HepG2 (cell line): ENCODE results near the gene FAM193A. TPM values are rescaled to one million over a fixed set of nuclear protein-coding genes. Genes with fewer than 3 reads are reported as not detected.

ENCODE experiments used
- ATF4 ChIP-seq, 2 experiments: fragments of 450-650 bp in 1 of 2; sonication (generic) in 1 of 2; formaldehyde crosslinking; IDR thresholded peaks; 2 replicates each; pipeline versions ENCODE4 v1.5.0 to v1.8.0; 2020 to 2022; ENCODE audit warnings: mild to moderate bottlenecking in 1 of 2, missing genetic modification reagents in 1 of 2
- CREBL2 ChIP-seq: sonication (generic); formaldehyde crosslinking; IDR thresholded peaks from 2 replicates; pipeline ENCODE4 v1.8.1; 2023; ENCODE audit warnings: missing genetic modification reagents, mild to moderate bottlenecking, borderline replicate concordance
- ELF3 ChIP-seq: IDR thresholded peaks from 2 replicates; pipeline ENCODE4 v1.6.1; 2016; ENCODE audit warnings: missing genetic modification reagents, missing compliant biosample characterization
- KAT7 ChIP-seq: IDR thresholded peaks from 2 replicates; pipeline ENCODE4 v1.6.1; 2018; ENCODE audit warnings: borderline replicate concordance, missing compliant biosample characterization
- MEIS1 ChIP-seq: sonication (generic); formaldehyde crosslinking; IDR thresholded peaks from 2 replicates; pipeline ENCODE4 v1.9.0; 2021; ENCODE audit warnings: mild to moderate bottlenecking, missing genetic modification reagents, moderate library complexity, borderline replicate concordance
- PATZ1 ChIP-seq: sonication (generic); formaldehyde crosslinking; IDR thresholded peaks from 2 replicates; pipeline ENCODE4 v1.4.0; 2020; ENCODE audit warnings: missing genetic modification reagents
- PHF8 ChIP-seq: sonication (generic); formaldehyde crosslinking; IDR thresholded peaks from 2 replicates; pipeline ENCODE4 v1.5.0; 2020; ENCODE audit warnings: missing genetic modification reagents
- PRDM15 ChIP-seq: sonication (generic); formaldehyde crosslinking; IDR thresholded peaks from 2 replicates; pipeline ENCODE4 v1.4.0; 2020; ENCODE audit warnings: missing genetic modification reagents
- SIN3B ChIP-seq: fragments of 150-350 bp; IDR thresholded peaks from 2 replicates; pipeline ENCODE4 v1.6.1; 2014; ENCODE audit warnings: low read length
- SOX13 ChIP-seq, 3 experiments: fragments of 450-650 bp in 1 of 3; sonication (generic) in 1 of 3; formaldehyde crosslinking in 1 of 3; IDR thresholded peaks in 2 of 3; conservative IDR thresholded peaks in 1 of 3; 2 replicates each; pipeline versions ENCODE4 v1.5.0 to v1.6.1; 2016 to 2020; ENCODE audit warnings: antibody characterized with exemption in 1 of 3, mild to moderate bottlenecking in 1 of 3, missing compliant biosample characterization in 1 of 3, missing genetic modification reagents in 1 of 3, moderate library complexity in 1 of 3
- ZGPAT ChIP-seq: IDR thresholded peaks from 2 replicates; pipeline ENCODE4 v1.6.1; 2016; ENCODE audit warnings: mild to moderate bottlenecking
- ZNF362 ChIP-seq: sonication (generic); formaldehyde crosslinking; IDR thresholded peaks from 2 replicates; pipeline ENCODE4 v1.4.0; 2020; ENCODE audit warnings: missing genetic modification reagents, mild to moderate bottlenecking, borderline replicate concordance
- ZNF543 ChIP-seq: sonication (generic); formaldehyde crosslinking; IDR thresholded peaks from 2 replicates; pipeline ENCODE4 v1.4.0; 2020; ENCODE audit warnings: mild to moderate bottlenecking, missing genetic modification reagents
- ZNF577 ChIP-seq: sonication (generic); formaldehyde crosslinking; IDR thresholded peaks from 2 replicates; pipeline ENCODE4 v1.4.0; 2020; ENCODE audit warnings: mild to moderate bottlenecking, low read depth, missing genetic modification reagents, borderline replicate concordance
- polyA plus RNA-seq, 8 experiments: library from polyadenylated mRNA; depleted of rRNA in 3 of 8; stranded (reverse) in 7 of 8; unstranded in 1 of 8; fragments of >200 nt; fragmentation: Illumina TruSeq in 4 of 8; extraction: Trizol in 4 of 8; gene quantifications; 2 replicates each; pipeline versions ENCODE4 v1.2.1 to v1.2.3, GENCODE V29; 2011 to 2016; ENCODE audit warnings: low read depth in 4 of 8, missing spikeins in 1 of 8, mixed read lengths in 1 of 8; ENCODE audit not compliant: insufficient read depth in 1 of 8
- total RNA-seq, 5 experiments: library from RNA; depleted of rRNA; stranded (reverse); fragments of >200 nt; fragmentation: Illumina TruSeq; extraction: Trizol; gene quantifications; 2 replicates each; pipeline ENCODE4 v1.2.3, GENCODE V29; 2016; ENCODE audit warnings: low read depth in 1 of 5

FAM193A gene
- total and polyA plus RNA-seq, 2 of the 13 experiments (the other 11 are each of a cell fraction or from before 2014, with no cell fraction given) = 5.7 to 8.7 TPM

GRCh38 chr4:2761035-2761923, 224.8 kb downstream of the FAM193A start (continued):
- TF ChIP-seq PATZ1 (CRISPR knock-in tag) (peak; percentile 77), ZNF362 (CRISPR knock-in tag) (peak; percentile 12; the same call in 1 of the 2 replicates), SOX13 (IDR thresholded peaks at IDR 0.05) (no peak), SOX13 (CRISPR knock-in tag; conservative IDR thresholded peaks at IDR 0.05 in 1 of 2, IDR thresholded peaks at IDR 0.05 in 1 of 2) (peak in 1 of 2 experiments; percentile 71; a peak in 2 of 4 replicates), CREBL2 (CRISPR knock-in tag) (no peak), PRDM15 (CRISPR knock-in tag) (no peak), KAT7 (CRISPR knock-in tag) (peak; percentile 63; the same call in 1 of the 2 replicates), ZNF577 (CRISPR knock-in tag) (no peak), ZGPAT (CRISPR knock-in tag) (peak; percentile 21), ZNF543 (CRISPR knock-in tag) (peak; percentile 71), PHF8 (peak; percentile 52), SIN3B (no peak), ELF3 (peak; percentile 56; the same call in 1 of the 2 replicates), MEIS1 (peak; percentile 51; the same call in 1 of the 2 replicates), ATF4 (CRISPR knock-in tag; IDR thresholded peaks at IDR 0.05) (no peak)
